ENCODE results near the gene GRK5.

The GRK5 gene

GRCh38 chr10:119183664-119184412 lies 23.5 kb upstream of the GRK5 start:
- no peaks in the 10 kb centered on the region for H3K36me3 Mint-ChIP-seq (ENCODE audit: low read depth)
- H3K4me3 Mint-ChIP-seq, result no peak overlapping the region
- H3K9me3 Mint-ChIP-seq, result no peaks in the 10 kb centered on the region
- peaks cover 19% of the 10 kb centered on the region for H3K4me1 Mint-ChIP-seq
- ATAC-seq (peak; percentile 57), DNase-seq (no peak)
- peaks cover 4% of the 10 kb centered on the region for H3K27me3 Mint-ChIP-seq
- H3K27ac Mint-ChIP-seq, result no peak overlapping the region

- Mint-ChIP-seq H3K27ac (no peak overlapping the region), H3K36me3 (ENCODE audit: low read depth) (no peaks in the 10 kb centered on the region), H3K4me3 (no peak overlapping the region), H3K27me3 (peaks cover 4% of the 10 kb centered on the region), H3K4me1 (peaks cover 27% of the 10 kb centered on the region), H3K9me3 (no peaks in the 10 kb centered on the region)
- peak; percentile 29 for ATAC-seq
- no peak for DNase-seq
Observed at GRCh38 chr10:119189811-119190282, 17.5 kb upstream of the GRK5 start.

GRCh38 chr10:119190353-119190752 lies 17.0 kb upstream of the GRK5 start:
- no peak for DNase-seq
- no peak for ATAC-seq
- Mint-ChIP-seq H3K4me3 (no peak overlapping the region), H3K4me1 (peaks cover 27% of the 10 kb centered on the region), H3K27me3 (peaks cover 4% of the 10 kb centered on the region), H3K27ac (no peak overlapping the region), H3K9me3 (no peaks in the 10 kb centered on the region), H3K36me3 (ENCODE audit: low read depth) (no peaks in the 10 kb centered on the region)

- no peak for ATAC-seq
- no peak overlapping the region for H3K4me3 Mint-ChIP-seq
- H3K4me1 Mint-ChIP-seq, result peaks cover 27% of the 10 kb centered on the region
- H3K27ac Mint-ChIP-seq, result no peak overlapping the region
- no peaks in the 10 kb centered on the region for H3K36me3 Mint-ChIP-seq (ENCODE audit: low read depth)
- H3K9me3 Mint-ChIP-seq, result no peaks in the 10 kb centered on the region
- peaks cover 4% of the 10 kb centered on the region for H3K27me3 Mint-ChIP-seq
- DNase-seq, result no peak
Observed at GRCh38 chr10:119190954-119191785, 16.2 kb upstream of the GRK5 start.

GRCh38 chr10:119191881-119192280 lies 15.5 kb upstream of the GRK5 start:
- peak; percentile 85 for ATAC-seq

GRCh38 chr10:119197921-119198320 lies 9.4 kb upstream of the GRK5 start:
- DNase-seq (no peak), ATAC-seq (peak; percentile 86)
- H3K27ac Mint-ChIP-seq, result peak overlapping the region; percentile 84
- H3K27me3 Mint-ChIP-seq, result peaks cover 2% of the 10 kb centered on the region
- peaks cover 24% of the 10 kb centered on the region for H3K4me1 Mint-ChIP-seq
- H3K9me3 Mint-ChIP-seq, result no peaks in the 10 kb centered on the region
- H3K36me3 Mint-ChIP-seq (ENCODE audit: low read depth), result no peaks in the 10 kb centered on the region
- H3K4me3 Mint-ChIP-seq, result peak overlapping the region; percentile 24

More at GRCh38 chr10:119191881-119192280, 15.5 kb upstream of the GRK5 start:
- no peak for DNase-seq
- Mint-ChIP-seq H3K27ac (no peak overlapping the region), H3K9me3 (no peaks in the 10 kb centered on the region), H3K36me3 (ENCODE audit: low read depth) (no peaks in the 10 kb centered on the region), H3K4me1 (peaks cover 27% of the 10 kb centered on the region), H3K4me3 (no peak overlapping the region), H3K27me3 (peaks cover 4% of the 10 kb centered on the region)

- no peak overlapping the region for H3K4me3 Mint-ChIP-seq
- H3K4me1 Mint-ChIP-seq, result peaks cover 24% of the 10 kb centered on the region
- H3K27ac Mint-ChIP-seq, result peak overlapping the region; percentile 84
- H3K36me3 Mint-ChIP-seq (ENCODE audit: low read depth), result no peaks in the 10 kb centered on the region
- no peaks in the 10 kb centered on the region for H3K9me3 Mint-ChIP-seq
- peaks cover 2% of the 10 kb centered on the region for H3K27me3 Mint-ChIP-seq
- DNase-seq (peak; percentile 47), ATAC-seq (no peak)
Observed at GRCh38 chr10:119198438-119198837, 8.9 kb upstream of the GRK5 start.

- Mint-ChIP-seq H3K4me3 (no peak overlapping the region), H3K27me3 (peaks cover 2% of the 10 kb centered on the region), H3K9me3 (no peaks in the 10 kb centered on the region), H3K4me1 (peaks cover 24% of the 10 kb centered on the region), H3K36me3 (ENCODE audit: low read depth) (no peaks in the 10 kb centered on the region), H3K27ac (no peak overlapping the region)
- peak; percentile 41 for DNase-seq
- peak; percentile 68 for ATAC-seq
Observed at GRCh38 chr10:119199231-119199992, 8.0 kb upstream of the GRK5 start.

- DNase-seq (no peak), ATAC-seq (no peak)
- Mint-ChIP-seq H3K9me3 (no peaks in the 10 kb centered on the region), H3K4me1 (peaks cover 29% of the 10 kb centered on the region), H3K4me3 (no peak overlapping the region), H3K36me3 (ENCODE audit: low read depth) (no peaks in the 10 kb centered on the region), H3K27ac (no peak overlapping the region), H3K27me3 (peaks cover 2% of the 10 kb centered on the region)
Observed at GRCh38 chr10:119201233-119201632, 6.1 kb upstream of the GRK5 start.

- Mint-ChIP-seq H3K27ac (no peak overlapping the region), H3K27me3 (peaks cover 2% of the 10 kb centered on the region), H3K4me1 (peaks cover 23% of the 10 kb centered on the region), H3K9me3 (no peaks in the 10 kb centered on the region), H3K4me3 (no peak overlapping the region), H3K36me3 (ENCODE audit: low read depth) (no peaks in the 10 kb centered on the region)
- ATAC-seq (no peak), DNase-seq (no peak)
Observed at GRCh38 chr10:119203006-119203405, 4.4 kb upstream of the GRK5 start.

- no peaks in the 10 kb centered on the region for H3K9me3 Mint-ChIP-seq
- H3K36me3 Mint-ChIP-seq (ENCODE audit: low read depth), result no peaks in the 10 kb centered on the region
- peak overlapping the region; percentile 82 for H3K4me3 Mint-ChIP-seq
- DNase-seq (peak; percentile 53), ATAC-seq (no peak)
- peak overlapping the region; percentile 91 for H3K27ac Mint-ChIP-seq
- H3K27me3 Mint-ChIP-seq, result no peaks in the 10 kb centered on the region
- H3K4me1 Mint-ChIP-seq, result peaks cover 34% of the 10 kb centered on the region
Observed at GRCh38 chr10:119205894-119206602, 1.3 kb upstream of the GRK5 start.

GRCh38 chr10:119206603-119207365 lies 587 bp upstream of the GRK5 start:
- ATAC-seq (peak; percentile 60), DNase-seq (peak; percentile 79)
- Mint-ChIP-seq H3K27me3 (no peaks in the 10 kb centered on the region), H3K4me1 (peaks cover 41% of the 10 kb centered on the region), H3K4me3 (peak overlapping the region; percentile 82), H3K36me3 (ENCODE audit: low read depth) (no peaks in the 10 kb centered on the region), H3K9me3 (no peaks in the 10 kb centered on the region), H3K27ac (peak overlapping the region; percentile 91)

GRCh38 chr10:119207713-119208552 lies 562 bp downstream of the GRK5 start:
- no peaks in the 10 kb centered on the region for H3K9me3 Mint-ChIP-seq
- peaks cover 4% of the 10 kb centered on the region for H3K36me3 Mint-ChIP-seq (ENCODE audit: low read depth)
- peak overlapping the region; percentile 96 for H3K27ac Mint-ChIP-seq
- ATAC-seq (peak; percentile 6), DNase-seq (peak; percentile 49)
- H3K4me3 Mint-ChIP-seq, result peak overlapping the region; percentile 97
- H3K4me1 Mint-ChIP-seq, result peaks cover 53% of the 10 kb centered on the region
- no peaks in the 10 kb centered on the region for H3K27me3 Mint-ChIP-seq
